Type B pancreatic cell (in vitro differentiated cells): ENCODE results near the gene UBTD2. TPM values are rescaled to one million over a fixed set of nuclear protein-coding genes. Genes with fewer than 3 reads are reported as not detected.

Experiments
- DNase-seq: peaks from one replicate; pipeline ENCODE4 v3.0.0; 2021; ENCODE audit warnings: mixed read lengths; ENCODE audit not compliant: unreplicated experiment; ENCODE audit errors: extremely low spot score
- H3K27ac Mint-ChIP-seq: 2 replicates; pipeline ENCODE4 v1.8.0; 2021; ENCODE audit warnings: mild to moderate bottlenecking, mixed read lengths
- H3K27me3 Mint-ChIP-seq: 2 replicates; pipeline ENCODE4 v1.8.0; 2021; ENCODE audit warnings: mixed read lengths
- H3K36me3 Mint-ChIP-seq: 2 replicates; pipeline ENCODE4 v1.8.0; 2021; ENCODE audit warnings: mixed read lengths
- H3K4me1 Mint-ChIP-seq: one replicate; pipeline ENCODE4 v1.8.0; 2021; ENCODE audit warnings: mixed read lengths; ENCODE audit not compliant: unreplicated experiment
- H3K4me3 Mint-ChIP-seq: 2 replicates; pipeline ENCODE4 v1.8.0; 2021; ENCODE audit warnings: mild to moderate bottlenecking, mixed read lengths
- H3K9me3 Mint-ChIP-seq: 2 replicates; pipeline ENCODE4 v1.8.0; 2021; ENCODE audit warnings: mixed read lengths
- CTCF ChIP-seq: fragments of 200-600 bp; sonication (generic); conservative IDR thresholded peaks from 2 replicates; pipeline ENCODE4 v1.5.0; 2021; ENCODE audit warnings: antibody characterized with exemption, mild to moderate bottlenecking
- total RNA-seq: library from RNA; stranded (reverse); gene quantifications from 2 replicates; pipeline ENCODE4 v1.2.1, GENCODE V29; 2021; ENCODE audit warnings: low replicate concordance

The UBTD2 gene
- total RNA-seq, 1 donor from 2014 or later, result 47.2 TPM

- no peak overlapping the region for H3K27ac Mint-ChIP-seq
- peak overlapping the region; percentile 41 for H3K4me3 Mint-ChIP-seq
- H3K27me3 Mint-ChIP-seq, result no peaks in the 10 kb centered on the region
- H3K9me3 Mint-ChIP-seq, result no peaks in the 10 kb centered on the region
- H3K36me3 Mint-ChIP-seq, result peaks cover 28% of the 10 kb centered on the region
- TF ChIP-seq CTCF, result no peak
- peaks cover 23% of the 10 kb centered on the region for H3K4me1 Mint-ChIP-seq
- no peak for DNase-seq
Observed at GRCh38 chr5:172280929-172281328, 2.6 kb downstream of the UBTD2 start.

- Mint-ChIP-seq H3K27me3 (no peaks in the 10 kb centered on the region), H3K4me3 (no peak overlapping the region), H3K36me3 (peaks cover 34% of the 10 kb centered on the region), H3K27ac (no peak overlapping the region), H3K4me1 (peaks cover 29% of the 10 kb centered on the region), H3K9me3 (no peaks in the 10 kb centered on the region)
- no peak for TF ChIP-seq CTCF
- DNase-seq, result no peak
Observed at GRCh38 chr5:172280317-172280716, 3.2 kb downstream of the UBTD2 start.

GRCh38 chr5:172278356-172278755 lies 5.2 kb downstream of the UBTD2 start:
- H3K27me3 Mint-ChIP-seq, result no peaks in the 10 kb centered on the region
- H3K36me3 Mint-ChIP-seq, result peaks cover 40% of the 10 kb centered on the region
- no peak overlapping the region for H3K4me3 Mint-ChIP-seq
- H3K4me1 Mint-ChIP-seq, result peaks cover 36% of the 10 kb centered on the region
- no peak overlapping the region for H3K27ac Mint-ChIP-seq
- H3K9me3 Mint-ChIP-seq, result no peaks in the 10 kb centered on the region
- DNase-seq, result no peak
- TF ChIP-seq CTCF, result no peak

GRCh38 chr5:172276214-172276613 lies 7.3 kb downstream of the UBTD2 start:
- no peak for TF ChIP-seq CTCF
- peak overlapping the region; percentile 7 for H3K27ac Mint-ChIP-seq
- no peaks in the 10 kb centered on the region for H3K9me3 Mint-ChIP-seq
- no peak for DNase-seq
- no peaks in the 10 kb centered on the region for H3K27me3 Mint-ChIP-seq
- H3K36me3 Mint-ChIP-seq, result peaks cover 40% of the 10 kb centered on the region
- no peak overlapping the region for H3K4me3 Mint-ChIP-seq
- H3K4me1 Mint-ChIP-seq, result peaks cover 31% of the 10 kb centered on the region

- Mint-ChIP-seq H3K36me3 (peaks cover 43% of the 10 kb centered on the region), H3K9me3 (no peaks in the 10 kb centered on the region), H3K4me1 (peaks cover 25% of the 10 kb centered on the region), H3K27ac (no peak overlapping the region), H3K27me3 (no peaks in the 10 kb centered on the region), H3K4me3 (no peak overlapping the region)
- no peak for DNase-seq
- no peak for TF ChIP-seq CTCF
Observed at GRCh38 chr5:172274951-172275753, 8.4 kb downstream of the UBTD2 start.
